Activated CD8-positive, alpha-beta memory T cell treated with anti-CD3 and anti-CD28 coated beads, Interleukin-2, amount 10 ng/mL, durations not matched to agents 7 days and 5 days (primary cell): Measurements from ENCODE around the gene TMEM132D. TPM values are rescaled to one million over a fixed set of nuclear protein-coding genes. Genes with fewer than 3 reads are reported as not detected.

Experiments
- ATAC-seq: fragments of 150-1000 bp; cut with Tn5 transposase; one replicate; pipeline ENCODE4 v1.10.0; 2021; ENCODE audit warnings: moderate library complexity
- CTCF ChIA-PET: fragments of 350-600 bp; sonication (Branson Sonifier 250); formaldehyde crosslinking; loops from one replicate; lab custom pipeline; 2021; ENCODE audit warnings: antibody characterized with exemption; lab: Charles Lee
- DNase-seq: peaks from one replicate; pipeline ENCODE4 v3.0.0-alpha.2; 2020
- H3K27ac Mint-ChIP-seq: one replicate; pipeline ENCODE4 v1.8.0; 2021; ENCODE audit warnings: mild to moderate bottlenecking, mixed read lengths
- H3K27me3 Mint-ChIP-seq: one replicate; pipeline ENCODE4 v1.8.0; 2021; ENCODE audit warnings: mixed read lengths
- H3K36me3 Mint-ChIP-seq: one replicate; pipeline ENCODE4 v1.8.0; 2021; ENCODE audit warnings: mild to moderate bottlenecking, mixed read lengths
- H3K4me1 Mint-ChIP-seq: one replicate; pipeline ENCODE4 v1.8.0; 2021; ENCODE audit warnings: mixed read lengths
- H3K4me3 Mint-ChIP-seq: one replicate; pipeline ENCODE4 v1.8.0; 2021; ENCODE audit warnings: mild to moderate bottlenecking, moderate library complexity, mixed read lengths
- H3K9me3 Mint-ChIP-seq: one replicate; pipeline ENCODE4 v1.8.0; 2022; ENCODE audit warnings: low read depth, mixed read lengths
- total RNA-seq, 2 experiments: library from RNA; stranded (reverse); gene quantifications; one replicate each; pipeline ENCODE4 v1.2.3, GENCODE V29; 2021

The TMEM132D gene
- total RNA-seq, 2 experiments from 2014 or later: not detected

- H3K9me3 Mint-ChIP-seq: peaks cover 5% of the 10 kb centered on the region
- CTCF ChIA-PET: no interaction called here
- no peak for ATAC-seq
- H3K4me3 Mint-ChIP-seq: no peak overlapping the region
- no peaks in the 10 kb centered on the region for H3K4me1 Mint-ChIP-seq
- H3K27me3 Mint-ChIP-seq: no peaks in the 10 kb centered on the region
- H3K36me3 Mint-ChIP-seq: peaks cover 1% of the 10 kb centered on the region
- no peak for DNase-seq
- no peak overlapping the region for H3K27ac Mint-ChIP-seq
Measured at GRCh38 chr12:129827102-129827865, 76.5 kb downstream of the TMEM132D start.

GRCh38 chr12:129826273-129826672, 77.6 kb downstream of the TMEM132D start:
- H3K9me3 Mint-ChIP-seq: peaks cover 7% of the 10 kb centered on the region
- H3K27me3 Mint-ChIP-seq: no peaks in the 10 kb centered on the region
- H3K4me1 Mint-ChIP-seq: no peaks in the 10 kb centered on the region
- CTCF ChIA-PET: no interaction called here
- H3K4me3 Mint-ChIP-seq: no peak overlapping the region
- peaks cover 1% of the 10 kb centered on the region for H3K36me3 Mint-ChIP-seq
- H3K27ac Mint-ChIP-seq: no peak overlapping the region
- ATAC-seq: no peak
- no peak for DNase-seq

DNA sequence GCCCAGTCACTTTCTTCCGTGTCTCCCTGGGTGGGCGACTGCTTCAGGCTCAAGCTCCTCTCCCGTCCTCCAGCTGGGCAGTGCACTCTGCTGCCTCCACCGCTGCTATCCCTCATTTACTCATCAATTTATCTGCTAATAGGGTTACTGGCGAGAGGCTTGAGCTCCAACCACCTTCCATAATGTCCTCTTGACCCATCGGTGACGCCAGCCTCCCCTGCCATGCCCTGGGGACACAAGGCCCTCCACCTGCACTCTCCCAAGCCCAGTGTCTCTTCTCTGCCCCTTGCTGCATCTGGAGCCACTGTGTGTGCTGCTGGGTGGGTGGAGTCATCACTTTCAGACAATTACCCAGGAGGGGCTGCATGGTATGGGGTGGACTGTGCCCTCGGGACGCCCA, 78.5 kb downstream of the TMEM132D start:
- DNase-seq: no peak
- no peak for ATAC-seq
- no peak overlapping the region for H3K27ac Mint-ChIP-seq
- H3K9me3 Mint-ChIP-seq: peaks cover 7% of the 10 kb centered on the region
- no peaks in the 10 kb centered on the region for H3K4me1 Mint-ChIP-seq
- CTCF ChIA-PET: no interaction called here
- H3K27me3 Mint-ChIP-seq: no peaks in the 10 kb centered on the region
- peaks cover 1% of the 10 kb centered on the region for H3K36me3 Mint-ChIP-seq
- H3K4me3 Mint-ChIP-seq: no peak overlapping the region

GRCh38 chr12:129821964-129822363, 81.9 kb downstream of the TMEM132D start:
- Mint-ChIP-seq H3K9me3 (peaks cover 7% of the 10 kb centered on the region), H3K27me3 (no peaks in the 10 kb centered on the region), H3K36me3 (no peaks in the 10 kb centered on the region), H3K4me3 (no peak overlapping the region), H3K4me1 (no peaks in the 10 kb centered on the region), H3K27ac (no peak overlapping the region)
- DNase-seq: no peak
- ATAC-seq: no peak
- CTCF ChIA-PET: no interaction called here

DNA sequence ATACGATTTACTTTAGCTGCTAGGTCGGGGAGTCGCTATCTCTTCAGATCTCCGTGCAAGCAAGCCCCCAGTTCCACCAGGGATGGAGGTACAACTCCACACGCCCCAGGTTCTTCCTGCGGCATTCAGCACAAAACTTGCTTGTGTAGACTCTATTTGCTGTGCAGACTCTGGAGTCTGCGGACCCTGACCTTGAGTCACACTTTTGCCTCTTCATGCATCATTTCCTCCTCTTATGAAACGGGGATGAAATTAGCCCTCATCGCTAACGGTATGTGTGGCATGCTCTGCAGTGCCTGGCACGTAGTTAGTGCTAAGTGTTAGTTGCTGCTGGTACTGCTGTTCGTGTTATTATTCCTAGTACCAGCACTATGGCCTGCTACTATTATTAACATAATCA, 84.4 kb downstream of the TMEM132D start:
- CTCF ChIA-PET: no interaction called here
- ATAC-seq: no peak

GRCh38 chr12:129815846-129816245, 88.0 kb downstream of the TMEM132D start:
- DNase-seq: no peak
- H3K36me3 Mint-ChIP-seq: no peaks in the 10 kb centered on the region
- no peak overlapping the region for H3K27ac Mint-ChIP-seq
- H3K9me3 Mint-ChIP-seq: no peaks in the 10 kb centered on the region
- H3K4me1 Mint-ChIP-seq: no peaks in the 10 kb centered on the region
- H3K27me3 Mint-ChIP-seq: no peaks in the 10 kb centered on the region
- no peak for ATAC-seq
- CTCF ChIA-PET: no interaction called here
- H3K4me3 Mint-ChIP-seq: no peak overlapping the region

More for the DNA sequence above, 84.4 kb downstream of the TMEM132D start:
- Mint-ChIP-seq H3K27me3 (no peaks in the 10 kb centered on the region), H3K9me3 (peaks cover 2% of the 10 kb centered on the region), H3K27ac (no peak overlapping the region), H3K4me3 (no peak overlapping the region), H3K36me3 (no peaks in the 10 kb centered on the region), H3K4me1 (no peaks in the 10 kb centered on the region)
- no peak for DNase-seq

DNA sequence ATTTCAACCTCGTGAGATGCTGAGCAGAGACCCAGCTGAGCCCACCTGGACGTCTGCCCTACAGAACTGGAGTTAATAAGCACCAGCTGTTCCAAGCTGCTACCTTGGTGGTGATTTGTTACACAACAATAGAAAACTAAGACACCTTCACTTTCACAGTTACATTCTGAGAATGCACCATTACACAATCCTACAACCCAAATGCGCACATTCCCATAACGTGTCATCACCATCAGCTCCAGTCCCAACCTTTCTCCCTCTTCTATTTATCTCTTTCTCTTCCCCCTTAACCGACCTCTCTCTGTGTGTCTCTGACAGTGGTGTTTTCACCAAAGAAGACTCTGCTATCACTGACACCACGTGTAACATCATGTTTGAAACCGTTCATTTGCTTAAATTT, 91.9 kb downstream of the TMEM132D start:
- Mint-ChIP-seq H3K4me1 (no peaks in the 10 kb centered on the region), H3K27ac (no peak overlapping the region), H3K27me3 (no peaks in the 10 kb centered on the region), H3K4me3 (no peak overlapping the region), H3K9me3 (no peaks in the 10 kb centered on the region), H3K36me3 (no peaks in the 10 kb centered on the region)
- no peak for DNase-seq
- CTCF ChIA-PET: no interaction called here
- ATAC-seq: no peak

DNA sequence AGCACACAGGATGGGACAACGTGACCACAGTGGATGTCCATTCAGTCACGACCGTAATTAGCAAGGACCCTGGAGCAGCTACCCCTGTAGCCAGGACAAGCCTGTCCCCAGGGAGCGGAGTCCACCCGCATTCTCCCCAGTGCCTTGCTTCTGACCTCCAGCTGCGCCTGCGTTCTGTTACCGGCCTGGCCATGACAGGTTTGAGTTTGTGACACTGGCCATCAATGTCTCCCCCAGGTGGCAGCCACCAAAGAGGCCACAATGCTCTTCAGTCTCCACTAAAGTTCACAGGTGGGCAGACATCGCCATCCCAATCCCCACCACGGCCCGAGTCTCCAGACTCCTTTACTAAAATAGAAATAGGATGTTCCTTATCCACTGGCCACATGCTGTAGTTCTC, 96.7 kb downstream of the TMEM132D start:
- no peak for DNase-seq
- no peak overlapping the region for H3K27ac Mint-ChIP-seq
- no peaks in the 10 kb centered on the region for H3K9me3 Mint-ChIP-seq
- no peak overlapping the region for H3K4me3 Mint-ChIP-seq
- H3K27me3 Mint-ChIP-seq: no peaks in the 10 kb centered on the region
- no peaks in the 10 kb centered on the region for H3K36me3 Mint-ChIP-seq
- H3K4me1 Mint-ChIP-seq: no peaks in the 10 kb centered on the region
- CTCF ChIA-PET: no interaction called here
- no peak for ATAC-seq

DNA sequence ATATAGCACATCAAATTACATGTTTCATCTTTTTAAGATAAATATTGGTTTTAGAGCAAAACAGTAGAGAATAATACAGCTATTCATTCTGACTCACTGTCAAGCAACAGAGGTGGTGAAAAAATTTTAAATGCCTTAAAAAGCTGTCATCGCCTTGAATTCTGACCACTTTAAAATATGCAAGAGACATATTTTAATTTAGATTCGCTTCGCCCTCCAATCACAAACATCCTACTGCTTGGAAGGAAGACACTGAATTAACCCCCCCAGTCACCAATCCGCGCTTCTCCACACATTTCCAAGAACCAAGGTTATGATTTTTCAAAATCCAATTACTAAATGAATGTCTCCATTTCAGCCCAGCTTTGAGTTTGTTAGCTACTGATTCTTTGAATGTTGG, 112.4 kb downstream of the TMEM132D start:
- no peaks in the 10 kb centered on the region for H3K9me3 Mint-ChIP-seq
- CTCF ChIA-PET: no interaction called here
- DNase-seq (no peak), ATAC-seq (no peak)
- H3K27ac Mint-ChIP-seq: no peak overlapping the region
- H3K36me3 Mint-ChIP-seq: no peaks in the 10 kb centered on the region
- H3K27me3 Mint-ChIP-seq: no peaks in the 10 kb centered on the region
- no peak overlapping the region for H3K4me3 Mint-ChIP-seq
- H3K4me1 Mint-ChIP-seq: no peaks in the 10 kb centered on the region

GRCh38 chr12:129790930-129791329, 112.9 kb downstream of the TMEM132D start:
- no peaks in the 10 kb centered on the region for H3K9me3 Mint-ChIP-seq
- no peaks in the 10 kb centered on the region for H3K36me3 Mint-ChIP-seq
- no peaks in the 10 kb centered on the region for H3K4me1 Mint-ChIP-seq
- DNase-seq (no peak), ATAC-seq (no peak)
- CTCF ChIA-PET: no interaction called here
- no peaks in the 10 kb centered on the region for H3K27me3 Mint-ChIP-seq
- H3K27ac Mint-ChIP-seq: no peak overlapping the region
- H3K4me3 Mint-ChIP-seq: no peak overlapping the region

GRCh38 chr12:129790331-129790730, 113.5 kb downstream of the TMEM132D start:
- Mint-ChIP-seq H3K27me3 (no peaks in the 10 kb centered on the region), H3K36me3 (no peaks in the 10 kb centered on the region)

GRCh38 chr12:129789921-129790320, 113.9 kb downstream of the TMEM132D start:
- H3K27ac Mint-ChIP-seq: no peak overlapping the region
- CTCF ChIA-PET: no interaction called here
- H3K4me1 Mint-ChIP-seq: no peaks in the 10 kb centered on the region
- no peaks in the 10 kb centered on the region for H3K27me3 Mint-ChIP-seq
- DNase-seq: no peak
- no peaks in the 10 kb centered on the region for H3K36me3 Mint-ChIP-seq
- no peaks in the 10 kb centered on the region for H3K9me3 Mint-ChIP-seq
- no peak overlapping the region for H3K4me3 Mint-ChIP-seq
- ATAC-seq: no peak

More at GRCh38 chr12:129790331-129790730, 113.5 kb downstream of the TMEM132D start:
- no peak for DNase-seq
- Mint-ChIP-seq H3K4me1 (no peaks in the 10 kb centered on the region), H3K4me3 (no peak overlapping the region), H3K27ac (no peak overlapping the region), H3K9me3 (no peaks in the 10 kb centered on the region)
- CTCF ChIA-PET: no interaction called here
- no peak for ATAC-seq

DNA sequence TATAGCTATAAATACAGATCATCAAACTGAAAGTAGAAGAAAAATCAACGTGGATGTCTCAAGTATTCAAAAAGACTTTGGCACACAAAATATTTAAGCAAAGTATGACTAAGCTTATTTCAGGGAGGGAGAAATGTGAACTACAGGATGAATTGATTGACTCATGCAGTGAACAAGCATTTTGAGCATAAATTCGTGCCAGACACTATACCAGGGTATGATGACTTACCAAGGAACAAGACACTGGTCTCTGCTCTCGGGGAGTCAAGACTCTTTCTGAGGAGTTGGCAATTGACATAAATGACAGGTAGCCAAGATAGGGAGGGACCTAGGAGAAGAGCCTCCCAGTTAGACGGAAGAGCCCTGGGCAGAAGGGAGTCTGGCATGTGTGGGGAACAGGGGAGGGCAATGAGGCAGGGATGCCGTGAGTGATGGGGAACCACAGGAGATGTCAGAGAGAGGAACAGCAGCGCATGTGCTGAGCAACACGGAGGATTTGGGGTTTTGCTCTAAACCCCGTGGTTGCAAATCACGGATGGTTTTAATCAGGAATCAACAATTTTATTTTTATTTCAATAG, 115.2 kb downstream of the TMEM132D start:
- Mint-ChIP-seq H3K27me3 (no peaks in the 10 kb centered on the region), H3K4me1 (no peaks in the 10 kb centered on the region), H3K36me3 (no peaks in the 10 kb centered on the region), H3K27ac (no peak overlapping the region), H3K4me3 (no peak overlapping the region), H3K9me3 (no peaks in the 10 kb centered on the region)
- DNase-seq (no peak), ATAC-seq (no peak)
- CTCF ChIA-PET: no interaction called here

GRCh38 chr12:129779989-129780388, 123.8 kb downstream of the TMEM132D start:
- Mint-ChIP-seq H3K9me3 (peaks cover 8% of the 10 kb centered on the region), H3K27ac (no peak overlapping the region), H3K4me3 (no peak overlapping the region), H3K4me1 (no peaks in the 10 kb centered on the region), H3K36me3 (no peaks in the 10 kb centered on the region), H3K27me3 (no peaks in the 10 kb centered on the region)
- ATAC-seq: no peak
- CTCF ChIA-PET: no interaction called here
- no peak for DNase-seq
